ENCODE results near the gene MEF2B.
"Not testable (repeated sequence)": the region's sequence is repeated elsewhere in the genome, so short reads cannot be mapped to it uniquely, and the experiment has no call there.

The MEF2B gene

GRCh38 chr19:19154768-19155494 lies 15.1 kb downstream of the MEF2B start:
- DNase-seq = no peak

DNA sequence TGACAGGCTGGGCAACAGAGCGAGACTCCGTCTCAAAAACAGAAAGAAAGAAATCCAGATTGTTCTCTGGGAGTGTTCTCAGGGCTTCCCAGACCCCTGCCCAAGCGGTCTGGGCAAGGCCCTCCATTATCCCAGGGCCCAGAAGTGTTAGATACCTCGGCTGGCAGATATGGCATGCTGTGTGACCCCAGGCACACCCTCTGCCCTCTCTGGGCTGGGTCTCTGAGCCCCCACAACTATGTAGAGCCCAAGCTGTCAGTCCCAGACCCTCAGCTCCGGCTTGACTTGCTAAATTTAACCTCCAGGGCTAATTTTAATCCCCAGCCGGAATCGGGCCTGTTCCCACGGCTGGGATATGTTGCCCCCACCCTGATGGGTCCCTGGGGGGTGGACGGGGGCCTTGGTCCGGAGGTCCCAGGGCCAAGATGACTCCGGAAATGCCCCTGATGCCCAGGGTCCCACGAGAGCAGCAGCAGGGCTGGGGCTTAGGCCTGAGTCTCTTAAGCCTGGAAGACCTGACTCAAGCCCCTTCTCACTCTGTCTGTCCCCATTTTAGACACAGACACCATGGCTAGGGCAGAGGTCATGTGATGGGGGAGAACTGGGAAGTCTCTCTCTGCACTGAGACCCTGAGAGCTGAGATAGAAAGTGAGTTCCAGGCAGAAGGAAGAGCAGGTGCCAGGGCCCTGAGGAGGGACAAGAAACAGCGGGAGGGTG lies 17.2 kb downstream of the MEF2B start:
- DNase-seq = no peak

DNA sequence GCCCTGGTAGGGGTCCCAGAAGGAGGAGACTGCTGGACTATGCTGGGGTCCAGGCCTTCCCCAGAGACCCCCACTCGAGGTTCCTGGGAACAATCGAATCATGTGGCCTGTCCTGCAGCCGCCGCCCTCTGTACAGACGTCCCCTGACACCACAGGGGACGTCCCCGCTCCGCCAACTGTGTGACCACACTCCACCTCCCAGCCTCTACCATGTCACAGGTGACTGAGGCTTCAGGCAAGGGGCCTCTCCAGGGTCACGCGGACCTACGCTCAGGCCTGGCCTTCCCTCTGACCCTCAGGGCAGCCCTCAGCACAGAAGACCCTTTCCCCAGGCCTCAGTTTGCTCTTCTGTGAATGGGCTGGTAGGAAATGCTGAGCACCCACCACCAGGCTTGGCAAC lies 18.6 kb downstream of the MEF2B start:
- DNase-seq = no peak

- no peak for DNase-seq
Measured at GRCh38 chr19:19149435-19149834, 20.6 kb downstream of the MEF2B start.

DNA sequence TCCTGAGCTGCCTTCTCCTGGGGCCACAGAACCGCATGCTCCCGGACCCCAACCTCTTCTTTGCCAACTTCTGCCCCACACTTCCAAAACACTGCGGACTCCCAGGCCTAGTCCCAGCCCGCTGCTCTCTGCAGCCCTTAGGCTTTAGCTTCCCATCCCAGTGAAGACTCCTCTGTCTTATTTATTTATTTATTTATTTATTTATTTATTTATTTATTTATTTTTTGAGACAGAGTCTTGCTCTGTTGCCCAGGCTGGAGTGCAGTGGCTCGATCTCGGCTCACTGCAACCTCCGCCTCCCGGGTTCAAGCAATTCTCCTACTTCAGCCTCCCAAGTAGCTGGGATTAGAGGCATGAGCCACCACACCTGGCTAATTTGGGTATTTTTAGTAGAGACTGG lies 21.6 kb downstream of the MEF2B start:
- not testable (repeated sequence) for DNase-seq

GRCh38 chr19:19147344-19147743 lies 22.7 kb downstream of the MEF2B start:
- no peak for DNase-seq

DNA sequence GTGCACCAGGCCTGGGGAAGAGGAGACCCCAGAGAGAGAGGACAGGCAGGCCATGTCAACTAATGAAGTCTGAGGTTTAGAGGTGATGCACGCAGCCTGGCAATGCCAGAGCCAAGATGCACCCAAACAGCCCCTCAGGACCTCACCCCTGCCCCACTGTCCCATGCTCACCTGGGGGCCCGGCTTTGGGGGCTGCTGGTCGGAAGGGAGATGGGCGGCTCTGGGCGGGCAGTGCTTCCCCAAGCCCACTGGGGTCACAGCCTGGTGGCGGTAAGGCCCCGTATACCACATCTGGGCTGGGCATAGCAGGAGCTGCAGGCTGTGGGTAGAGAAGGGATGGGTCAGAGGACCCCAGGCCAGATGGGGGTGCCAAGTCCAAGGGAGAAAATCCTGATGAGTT lies 23.2 kb downstream of the MEF2B start:
- no peak for DNase-seq

- peak; percentile 79 for DNase-seq
Measured at GRCh38 chr19:19145684-19146608, 24.1 kb downstream of the MEF2B start.

- no peak for DNase-seq
Measured at GRCh38 chr19:19145281-19145680, 24.8 kb downstream of the MEF2B start.

- no peak for DNase-seq
Measured at GRCh38 chr19:19142347-19142746, 27.7 kb downstream of the MEF2B start.

DNA sequence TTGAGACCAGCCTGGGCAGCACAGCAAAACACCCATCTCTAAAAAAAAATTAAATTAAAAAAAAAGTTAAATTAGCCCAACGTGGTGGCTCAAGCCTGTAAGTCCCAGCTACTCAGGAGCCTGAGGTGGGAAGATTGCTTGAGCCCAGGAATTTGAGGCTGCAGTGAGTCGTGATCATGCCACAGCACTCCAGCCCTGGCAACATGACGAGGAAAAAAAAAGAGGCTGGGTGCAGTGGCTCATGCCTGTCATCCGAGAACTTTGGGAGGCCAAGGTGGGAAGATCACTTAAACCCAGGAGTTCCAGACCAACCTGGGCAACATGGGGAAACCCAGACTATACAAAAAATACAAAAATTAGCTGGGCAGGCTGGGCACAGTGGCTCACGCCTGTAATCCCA lies 29.6 kb downstream of the MEF2B start:
- DNase-seq = no peak

- no peak for DNase-seq
Measured at GRCh38 chr19:19139876-19140229, 30.2 kb downstream of the MEF2B start.

GRCh38 chr19:19138109-19138981 lies 31.7 kb downstream of the MEF2B start, which contains the start of gene TMEM161A:
Gene TMEM161A, minus strand, starts transcription at chr19:19138478. Its CDS starts 50 bp downstream, at chr19:19138428.
- DNase-seq = peak; percentile 97

- DNase-seq = no peak
Measured at GRCh38 chr19:19137556-19138108, 32.4 kb downstream of the MEF2B start.

DNA sequence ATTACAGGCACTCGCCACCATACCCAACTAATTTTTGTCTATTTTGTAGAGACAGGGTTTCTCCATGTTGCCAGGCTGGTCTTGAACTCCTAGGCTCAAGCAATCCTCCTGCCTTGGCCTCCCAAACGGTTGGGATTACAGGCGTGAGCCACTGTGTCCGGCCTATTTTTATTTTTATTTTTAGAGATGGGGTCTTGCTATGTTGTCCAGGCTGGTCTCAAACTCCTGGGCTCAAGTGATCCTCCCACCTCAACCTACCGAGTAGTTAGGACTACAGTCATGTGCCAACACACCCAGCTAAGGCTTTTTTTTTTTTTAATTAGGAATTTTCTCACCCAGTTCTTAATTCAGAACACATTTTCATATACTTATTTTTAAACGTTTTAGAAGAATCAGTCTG lies 34.4 kb downstream of the MEF2B start:
- DNase-seq = not testable (repeated sequence)

GRCh38 chr19:19134687-19135158 lies 35.3 kb downstream of the MEF2B start:
- peak; percentile 41 for DNase-seq

DNA sequence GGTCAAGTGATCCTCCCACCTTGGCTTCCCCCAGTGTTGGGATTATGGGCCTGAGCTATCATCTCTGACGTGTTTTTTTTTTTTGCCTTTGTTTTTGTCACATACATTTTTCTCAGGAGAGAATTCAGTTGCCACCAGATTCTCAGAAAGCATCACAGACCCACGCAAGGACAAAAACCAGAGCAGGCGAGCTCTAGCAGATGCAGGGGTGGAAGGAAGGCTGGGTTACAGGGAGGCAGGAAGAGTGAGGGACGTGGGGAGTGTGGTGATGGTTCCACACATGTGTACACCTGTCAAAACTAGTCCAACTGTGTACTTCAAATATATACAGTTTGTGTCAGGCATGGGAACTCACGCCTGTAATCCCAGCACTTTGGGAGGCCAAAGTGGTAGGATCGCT lies 36.1 kb downstream of the MEF2B start:
- no peak for DNase-seq

DNA sequence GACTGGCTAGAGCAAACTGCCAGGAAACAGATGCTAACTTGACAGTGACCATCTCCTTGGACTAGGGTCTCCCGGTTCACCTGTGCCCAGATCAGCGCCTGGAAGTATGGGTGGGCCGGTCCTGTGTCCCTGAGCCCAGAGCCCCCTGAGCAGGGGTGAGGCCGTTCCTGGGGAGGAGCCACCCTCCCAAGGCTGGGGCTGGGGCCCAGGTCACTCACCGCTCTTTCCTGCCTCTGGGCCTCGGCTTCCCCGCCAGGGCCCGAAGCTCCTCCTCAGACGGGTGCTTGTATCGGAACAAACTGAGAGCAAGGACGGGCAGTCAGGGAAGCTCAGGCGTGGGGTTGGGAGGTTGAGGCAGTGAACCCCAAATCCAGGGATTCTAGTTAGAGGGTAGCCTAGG lies 37.2 kb downstream of the MEF2B start:
- no peak for DNase-seq

DNA sequence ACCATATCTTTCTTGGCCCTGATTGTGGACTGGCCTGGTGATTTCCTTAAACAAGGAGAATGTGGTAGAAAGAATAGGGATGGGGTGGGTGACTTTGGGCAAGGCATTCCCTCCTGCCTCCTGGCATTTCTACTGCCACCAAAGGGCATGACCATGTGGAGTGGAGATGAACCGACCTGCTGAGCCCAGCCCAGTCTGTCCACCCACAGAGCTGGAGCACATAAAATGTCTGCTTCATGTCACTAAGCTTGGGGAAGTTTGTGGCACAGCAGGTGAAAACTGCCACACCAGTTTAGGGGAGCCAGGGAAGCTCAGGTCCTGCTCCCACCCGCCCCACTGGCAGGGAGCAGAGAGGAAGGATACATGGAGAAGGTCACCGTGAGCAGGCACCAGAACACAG lies 38.1 kb downstream of the MEF2B start:
- DNase-seq = no peak

GRCh38 chr19:19126102-19126501 lies 44.0 kb downstream of the MEF2B start:
- no peak for DNase-seq

- DNase-seq = no peak
Measured at GRCh38 chr19:19123386-19123785, 46.7 kb downstream of the MEF2B start.

DNA sequence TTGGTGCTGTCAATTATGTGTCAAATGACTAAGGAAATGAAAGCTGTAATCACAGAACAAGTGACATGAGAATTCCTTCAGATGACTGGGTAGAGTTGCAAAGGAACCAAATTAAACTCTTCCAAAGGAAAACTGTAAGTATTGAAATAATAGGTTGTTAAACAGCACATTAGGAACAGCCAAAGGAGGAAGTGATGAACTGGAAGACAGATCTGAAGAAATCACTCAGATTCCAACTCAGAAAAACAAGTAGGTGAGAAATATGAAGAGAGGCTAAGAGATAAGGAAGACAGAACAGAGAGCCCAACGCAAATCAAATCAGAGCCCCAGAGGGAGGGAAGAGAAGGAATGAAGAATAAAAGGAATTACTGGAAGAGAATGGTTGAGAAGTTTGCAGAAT lies 47.2 kb downstream of the MEF2B start:
- DNase-seq = no peak
